Measurements from ENCODE around the gene NRF1.

The NRF1 gene

DNA sequence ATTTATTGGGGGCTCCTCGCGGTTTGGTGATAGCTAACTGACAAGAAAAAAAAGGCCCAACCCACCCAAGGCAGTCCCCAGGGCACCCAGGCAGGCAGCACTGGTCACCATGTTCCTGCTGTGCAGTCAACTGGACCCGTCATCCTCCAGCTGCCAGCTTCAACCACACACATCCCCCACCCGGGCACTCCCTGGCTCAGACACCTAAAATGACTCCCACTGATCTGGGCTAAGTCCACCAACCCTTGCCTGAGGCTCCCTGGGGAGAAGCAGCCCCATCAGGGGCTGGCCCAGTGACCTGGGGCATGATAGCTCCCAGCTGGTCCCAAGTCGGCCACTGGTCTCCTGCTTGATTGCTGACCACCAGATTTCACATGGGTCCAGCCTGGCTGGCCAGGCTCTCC is 161.8 kb downstream of the NRF1 start:
- DNase-seq, result no peak

DNA sequence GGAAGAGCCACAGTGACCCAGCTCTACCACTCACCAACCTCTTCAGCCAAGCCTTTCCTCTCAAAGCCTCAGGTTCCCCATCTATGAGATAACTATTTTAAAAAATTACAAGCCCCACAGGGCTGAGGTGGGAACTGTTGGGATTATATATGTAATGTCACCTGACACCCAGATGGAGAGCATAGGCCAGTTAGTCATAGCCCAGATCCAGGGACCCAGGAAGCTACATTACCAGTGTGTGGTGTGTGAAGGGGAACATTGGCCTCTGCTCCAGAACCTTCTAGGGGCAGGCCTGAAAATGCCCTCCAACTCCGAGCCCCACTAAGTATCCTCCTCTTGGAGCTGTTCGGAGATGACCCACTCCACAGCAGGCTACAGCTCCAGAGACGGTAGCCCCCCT is 162.4 kb downstream of the NRF1 start:
- no peak for DNase-seq

DNA sequence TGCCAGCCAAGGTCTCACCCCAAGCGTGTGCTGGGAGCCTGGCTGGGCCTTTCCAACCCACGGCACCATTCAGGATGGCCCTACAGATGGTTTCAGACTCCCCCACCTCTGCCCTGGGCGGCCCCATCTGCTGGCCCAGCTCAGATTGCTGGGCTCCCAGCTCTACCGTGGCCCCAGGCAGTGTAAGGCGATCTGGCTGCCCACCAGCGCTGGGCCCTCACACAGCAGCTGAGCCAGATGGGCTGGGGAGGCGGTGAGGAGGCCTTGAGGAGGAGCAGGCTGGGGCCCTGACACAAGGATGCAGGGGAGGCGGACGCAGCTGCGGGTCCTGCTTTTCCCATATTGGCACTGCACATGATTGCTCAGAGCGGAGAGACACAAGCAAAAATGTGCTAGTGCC is 162.8 kb downstream of the NRF1 start:
- DNase-seq, result no peak

DNA sequence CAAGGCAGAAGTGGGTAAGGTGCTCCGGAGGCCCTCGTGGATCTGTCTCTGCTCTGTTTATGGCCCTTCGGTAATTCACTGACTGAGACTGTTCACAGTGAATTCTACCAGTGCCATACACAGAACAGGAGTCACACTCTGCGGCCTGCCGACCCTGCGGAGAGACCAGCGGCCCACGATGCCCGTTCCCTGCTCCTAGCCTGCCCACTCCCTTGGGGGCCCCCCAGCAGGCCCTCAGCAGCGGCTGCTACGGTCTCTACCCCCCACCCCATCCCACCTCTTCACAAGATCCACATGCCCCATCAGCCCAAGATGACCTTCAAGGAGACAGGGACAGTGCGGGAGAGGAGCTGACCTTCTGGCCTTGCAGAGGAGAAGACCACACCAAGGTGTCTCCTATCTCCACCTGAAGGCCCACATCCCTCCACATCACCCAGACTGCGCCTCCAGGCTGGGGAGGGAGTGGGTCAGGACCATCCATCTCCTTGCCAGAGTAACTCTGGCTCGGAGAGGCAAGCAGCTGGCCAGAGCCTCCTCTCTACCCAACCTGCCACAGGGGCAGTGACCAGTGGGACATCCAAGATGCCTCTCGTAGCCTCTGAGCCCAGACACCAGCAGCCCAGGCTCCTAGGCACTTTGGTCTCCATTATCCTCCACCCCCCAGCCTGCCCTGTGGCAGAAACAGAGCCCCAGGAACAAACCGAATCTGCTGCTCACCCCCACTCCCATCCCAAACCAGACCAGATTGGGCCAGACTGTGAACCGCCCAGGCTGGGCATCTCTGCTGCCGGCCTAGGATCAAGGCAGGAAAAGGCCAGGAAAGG is 163.6 kb downstream of the NRF1 start:
- DNase-seq, result no peak

DNA sequence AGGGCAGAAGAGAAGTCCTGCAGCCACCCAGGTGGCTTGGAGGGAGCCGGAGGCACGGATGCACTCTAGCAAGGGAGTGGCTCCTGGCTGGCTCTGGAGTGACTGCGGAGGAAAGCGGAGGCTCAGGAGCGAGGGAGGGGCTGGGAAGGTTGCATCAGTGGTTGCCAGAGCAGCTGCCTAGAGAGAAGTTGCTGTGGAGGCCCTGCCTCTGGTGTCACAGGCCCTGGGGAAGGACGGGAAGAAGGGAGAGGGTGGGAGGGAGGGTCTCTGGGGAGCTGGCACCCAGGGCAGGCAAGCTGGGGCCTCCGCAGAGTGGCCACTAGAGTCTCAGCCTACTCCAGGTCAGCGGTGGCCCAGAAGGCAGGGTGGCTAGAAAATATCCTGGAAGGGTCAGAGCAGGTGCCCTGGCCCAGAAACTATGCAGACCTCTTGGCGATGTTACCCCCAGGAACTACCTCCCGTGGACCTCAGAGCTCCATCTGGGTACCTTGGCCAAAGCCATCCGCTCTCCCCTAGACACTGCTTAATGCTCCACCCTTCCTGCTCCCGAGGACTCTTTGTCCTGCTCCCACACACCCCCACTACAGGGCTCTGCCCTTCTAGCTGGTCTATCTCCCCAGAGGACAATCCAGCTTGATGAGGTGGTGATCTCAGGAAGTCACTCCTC is 164.3 kb downstream of the NRF1 start:
- DNase-seq, result no peak

DNA sequence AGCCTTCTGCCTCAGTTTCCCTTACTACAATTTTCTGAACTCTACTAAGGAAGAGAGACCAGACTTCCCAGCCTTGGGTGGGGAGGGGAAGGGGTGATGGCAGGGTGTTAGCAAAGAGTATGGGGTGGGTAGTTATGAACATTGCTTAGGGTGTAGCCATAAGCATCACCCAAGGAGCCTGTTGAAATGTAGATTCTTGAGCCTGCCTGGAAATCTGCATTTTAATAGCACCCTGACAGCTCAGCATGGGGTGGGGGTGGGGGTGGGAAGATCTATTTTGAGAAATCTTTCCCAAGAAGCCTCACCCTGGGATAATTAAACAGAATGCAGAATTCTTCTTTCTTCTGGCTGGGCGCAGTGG is 164.8 kb downstream of the NRF1 start:
- DNase-seq, result no peak

DNA sequence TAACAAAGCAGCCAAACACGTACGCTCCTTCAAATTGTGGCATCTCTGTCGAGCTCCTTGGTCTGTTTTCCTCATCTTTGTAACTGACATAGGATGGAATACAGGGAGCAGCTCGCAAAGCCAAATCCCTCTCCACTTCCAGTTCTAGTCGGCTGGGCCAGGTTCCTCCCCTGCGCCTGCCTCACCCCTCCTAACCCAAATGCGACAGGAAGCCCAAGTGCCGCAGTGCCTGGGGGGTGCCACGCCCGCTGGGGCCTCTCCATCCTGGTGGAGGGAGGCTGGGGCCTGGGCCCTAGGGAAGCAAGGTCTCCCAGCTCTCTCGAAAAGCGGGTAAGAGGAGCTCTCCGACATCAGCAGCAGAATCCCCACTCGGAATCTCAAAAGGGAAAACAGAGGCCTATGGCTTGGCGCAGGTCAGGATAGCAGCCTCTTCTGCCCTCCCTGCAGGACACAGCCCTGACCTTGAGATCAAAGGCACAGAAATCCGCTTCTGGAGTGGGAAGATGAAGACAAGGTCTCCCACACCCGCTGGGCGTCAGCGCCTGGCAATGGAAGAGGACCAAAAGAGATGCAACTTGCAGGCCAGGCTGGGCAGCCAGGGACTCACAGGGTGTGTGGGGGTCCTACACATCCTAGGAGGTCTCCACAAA is 165.8 kb downstream of the NRF1 start:
- no peak for DNase-seq

DNA sequence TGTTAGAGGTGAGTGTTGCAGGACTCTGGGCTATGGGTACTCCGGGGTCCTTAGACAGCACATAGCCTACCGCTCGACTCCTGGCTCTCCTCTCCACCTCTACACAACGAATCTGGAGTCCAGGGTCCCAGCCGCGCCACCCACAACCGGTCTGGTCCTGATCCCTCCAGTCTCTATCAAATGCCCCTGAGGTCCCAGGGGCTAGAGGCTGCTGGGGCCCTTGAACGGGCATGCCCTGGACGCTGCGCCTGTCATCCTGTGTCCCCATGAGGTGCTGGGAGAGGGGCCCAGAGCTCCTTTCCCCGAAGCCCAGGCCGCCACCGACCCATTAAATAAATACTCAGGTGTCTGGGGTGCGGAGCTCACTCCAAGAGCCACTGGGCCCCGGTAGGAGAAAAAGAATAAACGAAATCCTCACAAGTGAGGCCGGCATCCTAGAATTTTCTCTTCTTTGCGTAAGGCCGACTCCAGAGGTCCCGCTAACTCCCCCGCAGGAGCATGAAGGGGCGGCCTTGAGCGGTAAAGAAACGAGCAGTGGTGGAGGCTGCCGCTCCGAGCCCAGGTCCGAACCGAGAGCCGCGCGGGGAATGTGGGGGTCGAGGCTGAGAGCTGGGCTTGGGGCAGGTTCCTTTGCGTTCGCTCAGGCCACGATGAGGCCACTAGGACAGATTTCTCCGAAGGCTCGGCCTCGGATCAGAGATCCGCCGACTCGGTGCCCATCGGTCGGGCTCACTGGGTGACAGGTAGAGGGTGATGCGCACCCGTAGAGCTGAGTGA is 166.7 kb downstream of the NRF1 start:
- no peak for DNase-seq

DNA sequence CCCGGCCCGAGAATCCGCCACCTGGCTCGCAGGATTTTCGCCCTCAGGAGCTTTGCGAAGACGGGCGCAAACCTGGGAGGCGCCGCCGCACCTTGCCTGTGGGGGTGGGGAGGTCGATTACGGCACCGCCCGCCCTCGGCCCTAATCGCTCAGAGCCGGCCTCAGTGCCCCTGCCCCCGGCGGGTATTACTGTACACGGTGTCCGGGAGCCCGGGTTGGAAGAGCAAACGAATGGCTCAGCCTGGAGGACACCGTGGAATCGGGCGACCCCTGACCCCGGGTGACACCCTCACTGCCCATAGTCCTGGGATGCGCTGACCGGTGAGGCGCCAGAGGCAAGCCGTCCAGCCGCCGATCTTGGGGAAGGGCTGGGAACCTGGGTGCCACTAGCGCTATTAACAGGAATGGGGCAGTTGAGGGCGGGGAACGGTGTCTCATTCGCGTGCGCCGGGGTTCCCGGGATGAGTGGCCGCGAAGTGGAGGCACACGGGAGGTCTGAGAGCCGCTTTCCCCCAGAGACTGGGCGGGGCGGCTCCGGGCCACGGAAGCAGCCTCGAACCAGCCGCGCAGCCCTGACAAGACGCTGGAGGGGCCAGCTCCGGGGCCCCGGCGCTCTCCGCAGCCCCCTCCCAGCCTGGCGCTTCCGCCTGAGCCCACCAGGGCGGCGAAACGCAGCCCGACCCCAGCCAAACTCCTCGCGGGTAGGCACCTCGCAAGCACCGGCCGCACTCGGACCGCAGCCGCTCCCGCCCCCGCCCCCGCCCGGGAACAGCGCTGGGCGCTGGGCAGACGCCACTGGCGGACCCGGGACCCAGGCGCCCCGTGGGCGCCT is 167.5 kb downstream of the NRF1 start:
- no peak for DNase-seq

DNA sequence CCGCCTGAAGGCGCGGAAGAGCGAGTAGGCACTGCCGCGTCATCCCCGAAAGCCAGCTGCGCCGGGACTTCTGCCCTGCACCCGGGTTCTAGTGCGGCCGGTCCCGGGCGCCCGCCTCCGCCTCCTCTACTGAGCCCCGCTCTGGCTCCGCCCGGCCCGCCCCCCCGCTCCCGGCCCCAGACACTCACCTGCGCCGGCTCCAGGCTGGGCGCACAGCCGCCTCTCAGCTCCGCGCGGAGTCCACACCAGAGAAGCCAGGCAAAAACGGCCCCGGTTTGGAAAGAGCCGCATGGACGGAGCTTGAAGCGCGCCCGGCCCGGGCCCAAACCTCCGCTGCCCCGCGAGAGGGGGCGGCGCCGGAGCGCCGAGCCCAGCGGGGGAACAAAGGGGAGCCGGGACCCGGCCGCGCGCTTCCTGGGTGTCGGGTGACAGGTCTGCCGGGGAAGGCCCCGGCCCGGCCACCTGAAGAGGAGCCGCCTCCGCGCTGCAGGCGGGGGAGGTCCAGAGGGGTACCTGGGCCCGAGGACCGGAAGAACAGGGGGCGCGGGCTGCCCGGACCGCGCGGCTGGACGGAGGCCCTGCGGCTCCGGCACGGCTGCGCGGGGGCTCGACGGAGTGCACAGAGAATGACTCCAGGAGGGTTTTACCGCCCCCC is 168.2 kb downstream of the NRF1 start:
- no peak for DNase-seq

DNA sequence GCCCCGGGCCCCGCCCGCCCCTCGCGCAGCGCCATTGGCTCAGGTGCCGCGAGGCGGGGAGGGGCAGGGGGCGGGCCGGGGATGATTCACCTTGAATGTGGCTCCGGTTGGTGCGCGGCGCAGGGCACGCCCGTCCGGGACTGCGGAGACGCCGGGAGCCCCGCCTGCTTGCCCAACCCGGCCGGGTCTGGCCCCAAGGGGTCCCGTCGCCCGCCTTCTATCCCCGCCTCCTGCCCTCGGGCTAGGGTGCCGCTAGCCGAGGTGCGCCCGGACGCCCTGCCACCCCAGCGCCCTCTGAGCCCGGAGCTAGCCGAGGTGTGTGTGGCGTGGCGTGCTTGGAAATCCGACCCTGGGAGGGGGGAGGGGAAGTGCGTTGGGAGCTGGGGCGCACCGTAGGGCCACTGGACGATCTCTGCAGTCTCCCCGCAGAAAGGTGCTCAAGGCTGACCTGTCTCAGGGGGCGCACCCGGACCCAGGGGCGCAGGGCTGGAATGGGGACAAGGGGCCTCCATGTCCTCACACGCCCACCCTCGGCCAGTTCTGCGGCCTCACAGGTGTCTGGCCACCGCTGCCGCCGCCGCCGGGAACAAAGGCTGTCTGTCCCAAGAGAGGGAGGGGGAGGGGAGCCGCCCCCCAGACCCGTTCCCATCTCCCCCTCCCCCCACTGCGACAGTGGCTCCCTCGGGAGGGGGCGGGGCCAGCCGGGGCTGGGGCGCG is 168.9 kb downstream of the NRF1 start:
- peak; percentile 81 for DNase-seq

DNA sequence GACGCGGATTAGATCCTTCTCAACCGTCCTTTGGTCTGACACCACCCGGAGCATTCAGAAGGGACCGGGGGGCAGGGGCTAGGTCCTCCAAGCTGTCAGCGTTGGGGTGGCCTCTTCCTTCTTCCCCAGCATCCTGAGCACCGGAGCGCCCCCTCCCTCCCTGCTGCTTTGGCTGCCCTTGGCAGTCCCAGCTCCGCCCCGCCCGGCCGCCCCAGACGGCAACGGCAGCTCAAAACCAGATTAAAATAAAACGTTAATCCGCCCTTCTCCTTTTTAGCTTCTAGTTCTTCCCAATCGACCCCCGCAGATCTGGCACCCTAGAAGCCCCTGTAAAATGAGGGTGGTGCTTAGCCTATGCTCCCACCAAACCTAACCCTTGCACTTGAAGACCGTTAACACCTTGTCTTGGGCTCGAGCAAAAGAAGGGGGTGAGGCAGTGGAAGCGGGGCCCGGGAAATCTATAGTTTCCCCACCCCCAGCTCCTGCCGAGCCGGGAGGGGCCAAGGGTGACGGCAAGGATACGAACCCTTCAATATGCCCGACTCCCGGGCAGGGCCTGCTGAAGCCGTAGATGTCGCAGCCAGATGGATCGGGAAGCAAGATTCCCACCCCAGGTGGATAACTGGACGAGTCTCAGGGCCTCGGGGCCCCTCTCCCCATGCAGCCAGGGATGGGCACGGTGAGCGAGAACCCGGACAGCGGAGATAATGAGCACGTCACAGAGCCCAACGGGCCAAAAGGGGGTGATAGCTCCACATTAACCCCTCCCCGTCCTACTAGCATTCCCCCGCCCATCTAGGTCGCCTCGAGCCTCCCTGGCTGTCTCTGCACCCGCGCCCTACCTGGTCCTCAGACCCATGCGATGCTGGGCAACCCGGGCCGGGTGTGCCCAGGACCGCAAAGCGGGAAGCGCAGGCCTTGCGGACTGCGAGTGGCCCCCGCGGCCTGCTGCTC is 169.7 kb downstream of the NRF1 start:
- no peak for DNase-seq

DNA sequence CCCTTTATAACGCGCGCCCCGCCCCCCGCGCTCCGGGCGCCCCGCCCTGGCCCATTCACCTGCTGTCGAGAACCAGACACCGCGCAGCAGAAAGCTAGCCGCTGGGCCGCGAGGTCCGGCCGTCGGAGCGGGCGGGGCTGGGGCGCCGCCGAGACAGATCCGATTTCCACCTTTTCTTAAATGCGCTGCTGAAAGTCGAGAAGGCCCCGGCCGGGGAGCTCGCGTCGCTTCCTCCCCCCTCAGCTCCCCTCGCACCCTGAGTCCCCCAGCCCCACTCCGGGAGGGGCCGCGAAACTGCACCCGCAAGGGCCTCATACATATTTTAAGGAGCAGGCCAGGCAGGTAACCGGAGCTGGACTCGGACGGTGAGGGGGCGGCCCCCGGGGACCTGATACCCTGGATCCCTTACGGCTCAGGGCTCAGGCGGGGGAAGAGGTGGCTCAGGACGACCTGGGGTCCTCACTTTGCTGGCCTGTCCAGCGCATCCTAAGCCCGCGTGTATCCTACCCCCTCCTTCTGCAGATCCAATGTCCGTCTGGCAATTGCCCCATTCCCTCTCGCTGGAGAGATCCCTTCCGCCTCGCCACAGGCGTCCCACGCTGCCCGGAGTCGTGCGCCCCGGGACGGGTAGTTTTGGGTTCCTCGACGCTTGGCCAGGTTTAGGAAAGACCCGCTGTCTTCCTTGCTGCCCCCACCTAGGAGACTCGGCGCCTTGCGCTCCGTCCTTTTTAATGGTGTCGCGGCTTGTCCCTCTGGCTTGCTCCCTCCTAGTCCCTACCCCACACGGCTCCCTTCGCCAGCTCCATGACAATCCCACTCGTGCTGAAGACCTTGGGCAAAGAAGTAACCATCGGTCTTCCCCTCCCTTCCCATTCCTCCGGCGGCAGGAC is 170.7 kb downstream of the NRF1 start:
- DNase-seq, result no peak

DNA sequence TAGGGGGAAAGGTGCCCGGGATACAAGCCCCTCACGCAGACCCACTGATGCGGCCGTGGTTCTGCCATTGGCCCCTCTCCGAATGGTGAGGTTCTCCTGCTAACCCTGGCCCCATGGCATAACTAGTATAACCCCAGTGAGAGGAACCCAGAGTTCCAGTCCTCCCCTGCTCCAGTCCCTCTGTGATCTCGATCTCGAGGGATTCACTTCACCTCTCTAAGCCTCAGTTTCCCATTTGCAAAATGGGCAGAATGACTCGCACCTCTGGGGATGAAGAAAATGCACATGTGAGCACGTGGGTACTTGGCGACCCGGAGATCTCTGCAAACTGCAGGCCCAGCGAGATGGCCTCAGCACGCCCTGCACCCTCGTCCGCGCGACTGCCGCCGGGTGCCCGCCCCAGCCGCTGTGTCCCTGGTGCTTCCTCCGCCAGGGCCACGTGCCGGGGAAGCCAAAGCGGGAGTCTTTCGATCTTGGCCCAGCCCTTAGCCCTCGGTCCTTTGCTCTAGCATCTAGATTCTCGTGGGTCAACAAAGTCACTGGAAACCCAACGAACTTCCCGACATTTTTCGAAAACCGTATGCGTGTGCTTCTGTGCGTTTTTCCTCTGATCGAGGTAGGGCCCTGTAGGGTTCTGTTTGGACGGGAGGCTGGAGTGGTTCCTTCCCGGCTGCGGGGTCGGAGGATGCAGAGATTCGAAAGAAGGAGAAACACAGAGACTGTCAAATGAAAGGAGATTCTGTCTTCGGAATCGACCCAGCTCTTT is 171.5 kb downstream of the NRF1 start:
- no peak for DNase-seq

DNA sequence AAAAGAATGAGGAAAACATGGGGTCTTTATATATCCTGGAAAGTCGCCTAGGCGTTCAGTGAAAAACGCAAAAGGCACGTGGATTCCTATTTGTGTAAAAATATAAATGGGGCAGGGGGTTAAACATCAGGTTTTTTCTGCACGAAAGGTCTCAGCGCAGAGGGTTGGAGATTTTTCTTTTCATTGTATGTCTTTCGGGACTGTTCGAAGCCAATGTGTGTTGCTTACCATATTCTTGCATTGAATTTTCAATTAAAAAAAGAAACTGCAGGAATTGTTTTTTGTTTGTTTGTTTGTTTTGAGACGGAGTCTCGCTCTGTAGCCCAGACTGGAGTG is 172.0 kb downstream of the NRF1 start:
- no peak for DNase-seq

DNA sequence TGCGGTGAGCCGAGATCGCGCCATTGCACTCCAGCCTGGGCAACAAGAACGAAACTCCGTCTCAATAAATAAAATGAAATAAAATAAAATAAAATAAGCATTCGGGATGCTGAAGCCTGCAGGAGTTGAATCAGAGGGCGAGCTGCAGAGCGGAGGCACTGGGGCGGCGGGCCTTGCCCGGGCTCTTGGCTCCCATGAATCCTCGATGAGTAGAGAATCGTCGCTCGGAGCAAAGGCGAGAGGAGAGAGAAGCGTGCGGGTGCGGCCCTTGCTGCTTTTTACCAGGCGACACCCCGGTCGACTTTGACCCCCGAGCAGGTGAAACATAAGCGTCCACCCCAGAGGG is 172.9 kb downstream of the NRF1 start:
- DNase-seq, result no peak

DNA sequence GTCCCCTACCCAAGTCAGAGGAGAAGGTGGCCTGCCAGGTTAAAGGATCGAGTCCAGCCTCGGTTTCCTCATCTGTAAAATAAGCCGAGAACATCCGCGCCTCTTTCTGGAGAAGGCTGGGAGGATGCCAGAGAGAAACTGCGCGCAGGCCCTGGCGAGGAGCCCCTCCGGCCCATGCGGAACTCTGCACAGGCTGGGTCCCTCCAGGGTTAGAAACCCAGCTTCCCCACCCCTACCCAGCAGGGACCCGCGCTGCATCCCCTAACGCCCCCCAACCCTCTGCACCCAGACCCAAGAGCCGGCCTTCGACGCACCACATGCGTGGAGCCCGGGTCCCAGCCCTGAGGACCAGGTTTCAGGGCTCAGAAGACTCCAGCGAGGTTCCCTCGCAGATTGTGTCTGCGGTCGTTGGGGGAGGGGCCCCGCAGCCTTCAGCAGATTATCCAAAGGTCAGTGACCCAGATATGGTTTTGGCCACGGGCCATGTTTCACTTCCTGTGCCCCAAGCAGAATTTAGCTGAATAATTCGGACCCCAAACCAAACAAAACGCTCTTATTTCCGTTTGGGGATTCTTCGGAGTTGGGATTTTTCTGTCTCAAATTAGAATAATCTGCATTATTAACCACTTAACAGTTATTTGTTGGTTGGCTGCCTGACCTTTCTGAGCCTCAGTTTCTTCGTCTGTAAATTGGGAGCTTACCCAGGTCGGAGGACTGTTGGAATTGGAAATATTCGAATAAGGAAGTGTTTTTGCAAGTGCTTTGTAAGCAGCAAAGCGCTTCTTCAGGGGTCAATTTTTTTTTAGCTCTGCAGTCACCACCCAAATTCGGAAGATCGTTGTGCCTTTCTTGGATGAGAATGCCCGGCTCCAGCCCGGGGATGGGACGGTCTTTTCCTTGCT is 173.5 kb downstream of the NRF1 start:
- DNase-seq, result no peak
